Rectal smooth muscle tissue (tissue), 1 donor: ENCODE measurements around the gene OTUD7B.
A peak's percentile ranks its signal among the peaks of the same experiment; 100 is the strongest.

Experiments used
- H3K27ac ChIP-seq: one replicate; pipeline ENCODE4 v1.7.0; 2013; ENCODE audit warnings: low read depth, low read length, inconsistent platforms
- H3K27me3 ChIP-seq: one replicate; pipeline ENCODE4 v1.7.0; 2013; ENCODE audit warnings: low read length; ENCODE audit not compliant: control insufficient read depth, insufficient read depth
- H3K36me3 ChIP-seq: one replicate; pipeline ENCODE4 v1.7.0; 2013; ENCODE audit warnings: low read length; ENCODE audit not compliant: control insufficient read depth, insufficient read depth
- H3K4me1 ChIP-seq: one replicate; pipeline ENCODE4 v1.7.0; 2013; ENCODE audit warnings: low read length; ENCODE audit not compliant: control insufficient read depth, insufficient read depth
- H3K4me3 ChIP-seq: one replicate; pipeline ENCODE4 v1.7.0; 2013; ENCODE audit warnings: low read length
- H3K9ac ChIP-seq: one replicate; pipeline ENCODE4 v1.7.0; 2013; ENCODE audit warnings: low read length

Gene OTUD7B

GRCh38 chr1:149926296-149926695, 84.2 kb downstream of the OTUD7B start:
- H3K4me3 ChIP-seq: peak overlapping the region; percentile 17
- peaks cover 44% of the 10 kb centered on the region for H3K36me3 ChIP-seq

DNA sequence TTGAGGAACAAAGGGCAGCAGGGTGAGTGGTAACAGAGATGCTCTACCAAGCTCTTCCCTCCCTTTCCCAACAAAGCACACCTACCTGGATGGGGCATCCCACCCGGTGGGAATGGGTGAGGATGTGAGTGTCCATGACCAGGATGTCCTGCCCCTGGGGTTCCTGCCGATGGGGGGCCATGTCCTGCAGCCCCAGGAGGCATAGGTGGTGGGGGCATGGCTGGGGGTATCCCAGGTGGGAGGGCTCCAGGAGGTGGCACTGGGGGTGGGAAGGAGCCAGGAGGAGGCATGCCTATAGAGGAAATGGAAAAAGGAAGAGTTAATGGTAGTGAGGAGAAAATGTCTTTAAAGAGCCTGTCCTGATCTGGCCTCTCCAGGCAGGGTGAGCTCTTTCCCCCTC, 84.8 kb downstream of the OTUD7B start:
- Histone ChIP-seq H3K9ac (no peak overlapping the region), H3K27ac (no peak overlapping the region), H3K36me3 (peaks cover 42% of the 10 kb centered on the region), H3K27me3 (no peaks in the 10 kb centered on the region), H3K4me1 (peaks cover 16% of the 10 kb centered on the region), H3K4me3 (peak overlapping the region; percentile 17)

More at GRCh38 chr1:149926296-149926695, 84.2 kb downstream of the OTUD7B start:
- Histone ChIP-seq H3K4me1 (peaks cover 16% of the 10 kb centered on the region), H3K27me3 (no peaks in the 10 kb centered on the region), H3K27ac (no peak overlapping the region), H3K9ac (no peak overlapping the region)

DNA sequence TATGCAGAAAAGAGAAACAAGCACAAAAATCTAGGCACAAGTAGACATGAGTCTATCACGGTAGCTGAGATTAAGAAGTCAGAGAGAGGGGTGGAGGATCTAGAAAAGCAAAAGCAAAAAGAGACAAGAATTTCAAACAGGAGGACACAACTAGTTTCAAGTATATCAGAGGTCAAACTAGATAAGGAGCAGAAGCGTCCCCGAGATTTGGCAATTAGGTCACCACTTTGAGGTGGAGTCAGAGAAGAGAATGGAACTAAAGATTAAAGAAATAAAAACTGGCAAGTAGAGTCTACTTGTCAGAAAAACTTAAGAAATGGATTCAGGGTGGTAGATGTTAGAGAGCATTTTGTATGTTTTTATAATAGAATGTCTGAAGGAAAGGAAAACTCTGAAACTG, 85.2 kb downstream of the OTUD7B start:
- H3K27me3 ChIP-seq: no peaks in the 10 kb centered on the region
- H3K4me3 ChIP-seq: no peak overlapping the region
- H3K9ac ChIP-seq: no peak overlapping the region
- H3K4me1 ChIP-seq: peaks cover 16% of the 10 kb centered on the region
- H3K36me3 ChIP-seq: peaks cover 42% of the 10 kb centered on the region
- H3K27ac ChIP-seq: no peak overlapping the region

DNA sequence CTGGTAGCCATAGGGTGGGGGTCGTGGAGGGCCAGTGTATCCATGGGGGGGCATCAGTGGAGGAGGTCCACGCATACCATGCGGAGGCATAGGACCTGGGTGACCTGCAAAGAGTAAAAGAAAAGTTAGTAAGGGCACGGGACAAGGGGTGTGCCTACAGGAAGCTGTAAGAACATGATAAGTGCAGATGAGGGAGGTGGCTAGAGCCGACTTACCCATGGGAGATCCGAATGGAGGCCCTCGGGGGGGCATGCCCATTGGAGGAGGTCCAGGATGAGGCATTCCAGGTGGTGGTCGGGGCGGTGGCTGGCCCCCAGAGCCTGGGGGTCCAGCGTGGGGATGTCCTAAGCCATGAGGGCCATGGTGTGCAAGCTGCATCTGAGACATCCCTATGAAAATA, 86.9 kb downstream of the OTUD7B start:
- Histone ChIP-seq H3K4me3 (no peak overlapping the region), H3K27ac (no peak overlapping the region), H3K27me3 (no peaks in the 10 kb centered on the region), H3K36me3 (peaks cover 31% of the 10 kb centered on the region), H3K4me1 (peaks cover 16% of the 10 kb centered on the region), H3K9ac (no peak overlapping the region)

DNA sequence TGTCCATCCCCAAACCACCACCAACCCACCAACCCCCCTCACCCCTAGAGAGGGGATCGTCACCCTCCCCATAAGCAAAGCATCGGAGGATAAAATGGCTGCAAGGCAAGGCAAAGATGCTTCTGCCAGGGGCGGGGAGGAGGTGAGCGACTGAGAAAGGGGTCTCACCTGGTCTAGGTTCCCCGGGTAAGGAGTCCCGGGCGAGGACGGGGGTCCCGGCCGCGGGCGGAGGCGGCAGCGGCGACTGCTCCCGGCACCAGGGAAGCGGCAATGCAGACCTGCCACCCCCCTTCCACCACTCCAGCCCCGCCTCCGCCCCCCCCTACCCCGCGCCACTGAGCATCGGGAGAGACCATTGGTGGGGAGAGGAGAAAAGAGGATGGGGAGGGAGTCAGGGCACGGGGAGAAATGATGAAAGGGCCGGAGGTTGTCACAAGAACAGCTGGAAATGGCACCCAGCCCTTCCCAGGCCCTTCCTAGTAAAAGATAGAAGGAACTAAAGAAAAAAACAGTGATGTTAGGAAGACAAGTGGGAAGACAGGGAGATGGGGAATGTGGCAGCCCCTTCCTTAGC, 92.9 kb downstream of the OTUD7B start, which contains the start of gene SV2A:
TSS of gene SV2A (minus strand) at position 274 of the 574 bp plus-strand sequence. CDS start 4,004 bp downstream, outside the sequence.
- H3K27ac ChIP-seq: no peak within 1 kb of the TSS
- H3K27me3 ChIP-seq: peaks cover 5% of the 10 kb centered on the region
- H3K36me3 ChIP-seq: peaks cover 2% of the 10 kb centered on the region
- peak within 1 kb of the TSS; percentile 79 for H3K4me3 ChIP-seq
- H3K9ac ChIP-seq: peak within 1 kb of the TSS; percentile 66
- H3K4me1 ChIP-seq: no peaks in the 10 kb centered on the region

- H3K27ac ChIP-seq: no peak overlapping the region
- H3K4me3 ChIP-seq: peak overlapping the region; percentile 79
Measured at GRCh38 chr1:149916898-149917252, 93.7 kb downstream of the OTUD7B start.

DNA sequence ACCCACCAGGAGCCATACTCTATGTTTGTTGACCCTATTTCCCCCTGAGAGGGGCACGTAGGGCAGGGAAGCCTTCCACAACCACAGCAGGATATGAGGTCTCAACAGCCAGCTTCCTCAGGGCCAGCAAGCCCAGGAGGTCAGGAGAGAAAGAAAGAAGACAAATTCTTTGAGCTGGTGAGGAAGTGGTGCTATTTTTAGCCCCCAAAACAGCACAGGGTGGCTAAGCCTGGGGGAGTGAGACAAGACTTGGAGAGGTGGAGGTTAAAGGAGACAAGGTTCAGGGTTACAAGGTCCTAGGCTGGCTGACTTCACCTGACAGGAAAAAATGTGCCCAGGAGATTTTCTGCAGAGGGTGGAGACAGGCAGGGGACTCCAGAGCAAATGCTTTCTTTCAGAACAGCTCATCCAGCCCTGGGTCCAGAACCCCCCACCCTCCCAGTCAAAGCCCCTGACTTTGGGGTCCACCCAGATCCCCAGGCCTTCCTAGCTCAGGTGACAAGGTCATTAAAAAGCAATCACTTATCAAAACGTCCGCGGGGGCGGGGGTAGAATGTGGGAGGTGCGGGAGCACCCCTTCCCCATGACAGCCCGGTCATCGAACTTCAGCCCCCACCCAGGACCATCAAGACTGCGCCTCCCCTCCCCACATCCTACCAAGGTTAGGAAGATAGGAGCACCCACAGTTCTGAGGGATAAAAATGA, 94.2 kb downstream of the OTUD7B start:
- H3K27ac ChIP-seq: no peak overlapping the region
- H3K4me1 ChIP-seq: no peaks in the 10 kb centered on the region
- H3K4me3 ChIP-seq: peak overlapping the region; percentile 79
- no peak overlapping the region for H3K9ac ChIP-seq
- peaks cover 5% of the 10 kb centered on the region for H3K27me3 ChIP-seq
- no peaks in the 10 kb centered on the region for H3K36me3 ChIP-seq

More at GRCh38 chr1:149916898-149917252, 93.7 kb downstream of the OTUD7B start:
- no peak overlapping the region for H3K9ac ChIP-seq
- H3K27me3 ChIP-seq: peaks cover 5% of the 10 kb centered on the region
- H3K36me3 ChIP-seq: no peaks in the 10 kb centered on the region
- H3K4me1 ChIP-seq: no peaks in the 10 kb centered on the region

- Histone ChIP-seq H3K36me3 (no peaks in the 10 kb centered on the region), H3K4me1 (no peaks in the 10 kb centered on the region), H3K27me3 (peaks cover 5% of the 10 kb centered on the region), H3K27ac (no peak overlapping the region), H3K4me3 (no peak overlapping the region), H3K9ac (no peak overlapping the region)
Measured at GRCh38 chr1:149915429-149916192, 94.9 kb downstream of the OTUD7B start.

GRCh38 chr1:149914545-149914944, 96.0 kb downstream of the OTUD7B start:
- H3K9ac ChIP-seq: no peak overlapping the region
- no peaks in the 10 kb centered on the region for H3K4me1 ChIP-seq
- no peaks in the 10 kb centered on the region for H3K36me3 ChIP-seq
- H3K4me3 ChIP-seq: no peak overlapping the region
- no peak overlapping the region for H3K27ac ChIP-seq
- H3K27me3 ChIP-seq: peaks cover 5% of the 10 kb centered on the region

GRCh38 chr1:149906570-149907075, 103.9 kb downstream of the OTUD7B start:
- no peaks in the 10 kb centered on the region for H3K4me1 ChIP-seq
- H3K4me3 ChIP-seq: no peak overlapping the region
- no peak overlapping the region for H3K27ac ChIP-seq
- no peak overlapping the region for H3K9ac ChIP-seq
- H3K36me3 ChIP-seq: peaks cover 4% of the 10 kb centered on the region
- H3K27me3 ChIP-seq: peaks cover 1% of the 10 kb centered on the region

- no peaks in the 10 kb centered on the region for H3K27me3 ChIP-seq
- no peak overlapping the region for H3K4me3 ChIP-seq
- H3K27ac ChIP-seq: no peak overlapping the region
- H3K9ac ChIP-seq: no peak overlapping the region
- peaks cover 4% of the 10 kb centered on the region for H3K36me3 ChIP-seq
- H3K4me1 ChIP-seq: no peaks in the 10 kb centered on the region
Measured at GRCh38 chr1:149903836-149904491, 106.6 kb downstream of the OTUD7B start.
